GM21390 (cell line): ENCODE results near the gene MEGF6.

Experiments
- ATAC-seq: cut with Tn5 transposase; IDR thresholded peaks from one replicate; pipeline ENCODE4 v1.9.1; 2021; ENCODE audit not compliant: unreplicated experiment

The MEGF6 gene

DNA sequence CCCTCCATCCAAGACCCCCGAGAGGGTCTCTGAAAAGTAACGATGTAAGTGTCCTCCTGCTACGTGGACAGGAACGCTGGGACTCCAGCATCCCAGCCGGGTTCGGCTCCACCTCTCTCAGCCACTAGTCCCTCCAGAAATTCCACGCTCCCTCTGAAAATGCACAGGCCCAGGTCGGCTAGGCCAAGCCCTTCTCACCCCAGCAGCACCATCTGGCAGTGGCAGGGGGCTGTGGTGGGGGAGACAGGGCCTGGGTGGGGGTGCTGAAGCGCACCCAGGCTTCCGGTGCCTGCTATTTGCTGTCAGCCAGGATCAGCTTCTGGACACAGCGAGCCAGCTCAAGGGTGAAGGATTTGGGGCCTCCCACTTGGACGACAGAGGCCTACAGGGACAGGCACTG lies 83.5 kb downstream of the MEGF6 start:
- ATAC-seq = no peak

DNA sequence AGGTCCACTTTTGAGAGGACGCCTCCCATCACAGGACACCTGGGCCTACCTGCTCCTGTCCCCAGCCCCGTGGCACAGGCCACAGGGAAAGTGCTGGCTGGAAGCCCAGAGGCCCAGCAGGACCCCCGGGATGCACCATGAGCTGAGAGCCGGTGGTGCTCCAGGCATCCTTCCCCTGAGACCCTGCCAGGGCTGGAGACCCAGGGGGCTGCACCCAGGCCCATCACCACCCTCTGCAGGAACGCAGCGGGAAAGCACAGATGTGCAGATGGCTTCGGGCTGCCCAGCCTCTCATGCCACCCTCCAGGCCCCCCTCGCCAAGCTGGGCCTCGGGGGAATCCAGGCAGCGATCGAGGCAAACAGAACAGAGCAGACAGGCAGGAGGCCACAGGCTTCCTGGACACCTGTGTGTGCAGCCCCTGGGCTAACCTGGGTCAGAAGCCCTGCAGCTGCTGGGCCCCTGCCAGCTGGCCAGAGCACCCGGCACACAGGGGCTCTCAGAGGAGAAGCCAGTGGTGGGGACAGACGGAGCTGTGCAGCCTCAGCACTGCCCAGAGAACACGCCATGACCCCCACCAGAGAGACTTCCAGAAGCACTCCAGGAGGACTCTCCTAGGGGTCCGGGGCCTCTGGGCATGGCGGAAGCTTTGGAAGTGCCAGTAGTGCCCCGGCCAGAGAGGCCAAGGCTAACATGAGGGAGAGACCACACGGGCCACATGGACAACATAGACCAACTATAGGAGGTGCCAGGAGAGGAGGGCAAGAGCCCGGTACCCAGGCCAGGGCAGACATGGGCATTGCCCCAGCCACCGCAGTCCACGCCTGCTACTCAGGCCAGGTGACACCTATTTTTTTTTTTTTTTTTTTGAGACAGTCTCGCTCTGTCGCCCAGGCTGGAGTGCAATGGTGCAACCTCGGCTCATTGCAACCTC lies 85.5 kb downstream of the MEGF6 start:
- ATAC-seq = no peak

DNA sequence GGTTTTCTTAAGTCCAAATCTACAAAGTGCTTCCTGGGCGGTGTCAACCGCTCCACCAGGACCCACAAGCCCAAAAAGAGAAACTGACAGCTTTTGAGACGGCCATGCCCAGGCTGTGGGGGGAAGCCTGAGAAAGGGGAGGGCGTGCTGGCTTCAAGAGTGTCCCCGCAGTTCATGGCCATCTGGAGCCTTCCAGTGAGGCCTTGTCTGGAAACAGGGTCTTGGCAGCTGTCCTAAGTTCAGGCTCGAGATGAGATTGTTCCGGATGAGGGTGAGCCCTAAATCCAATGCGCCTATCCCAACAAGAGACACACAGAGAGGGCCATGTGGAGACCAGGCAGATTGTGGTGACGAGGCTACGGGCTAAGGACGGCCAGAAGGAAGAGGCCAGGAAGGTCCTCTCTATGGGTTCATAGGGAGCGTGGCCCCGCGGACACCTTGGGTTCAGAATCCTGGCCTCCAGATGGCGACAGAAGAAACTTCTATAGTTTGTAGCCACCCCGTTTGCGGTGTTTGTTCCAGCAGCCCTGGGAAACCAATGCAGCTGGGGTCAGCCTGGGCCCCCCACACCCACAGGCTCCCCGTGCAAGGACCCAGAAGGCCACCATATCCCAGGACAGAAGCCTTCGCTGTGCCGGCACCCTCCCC lies 86.6 kb downstream of the MEGF6 start:
- ATAC-seq = no peak

DNA sequence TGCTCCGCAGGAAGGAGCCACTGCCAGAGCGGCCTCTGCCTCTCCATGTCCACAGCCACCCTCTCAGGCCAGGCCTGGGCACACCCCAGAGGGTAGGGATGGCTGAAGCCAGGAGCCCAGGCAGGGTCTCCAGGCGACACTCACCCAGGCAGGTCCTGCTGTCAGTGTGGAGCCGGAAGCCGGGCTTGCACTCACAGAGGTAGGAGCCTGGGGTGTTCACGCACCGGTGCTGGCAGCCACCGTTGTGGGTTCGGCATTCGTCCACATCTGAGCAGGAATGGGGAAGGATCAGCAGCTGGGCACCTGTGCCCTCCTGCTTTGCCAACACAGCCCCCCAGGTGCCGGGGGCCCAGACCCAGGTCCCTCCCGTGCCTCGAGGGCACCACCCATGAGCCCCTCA lies 87.3 kb downstream of the MEGF6 start:
- no peak for ATAC-seq

DNA sequence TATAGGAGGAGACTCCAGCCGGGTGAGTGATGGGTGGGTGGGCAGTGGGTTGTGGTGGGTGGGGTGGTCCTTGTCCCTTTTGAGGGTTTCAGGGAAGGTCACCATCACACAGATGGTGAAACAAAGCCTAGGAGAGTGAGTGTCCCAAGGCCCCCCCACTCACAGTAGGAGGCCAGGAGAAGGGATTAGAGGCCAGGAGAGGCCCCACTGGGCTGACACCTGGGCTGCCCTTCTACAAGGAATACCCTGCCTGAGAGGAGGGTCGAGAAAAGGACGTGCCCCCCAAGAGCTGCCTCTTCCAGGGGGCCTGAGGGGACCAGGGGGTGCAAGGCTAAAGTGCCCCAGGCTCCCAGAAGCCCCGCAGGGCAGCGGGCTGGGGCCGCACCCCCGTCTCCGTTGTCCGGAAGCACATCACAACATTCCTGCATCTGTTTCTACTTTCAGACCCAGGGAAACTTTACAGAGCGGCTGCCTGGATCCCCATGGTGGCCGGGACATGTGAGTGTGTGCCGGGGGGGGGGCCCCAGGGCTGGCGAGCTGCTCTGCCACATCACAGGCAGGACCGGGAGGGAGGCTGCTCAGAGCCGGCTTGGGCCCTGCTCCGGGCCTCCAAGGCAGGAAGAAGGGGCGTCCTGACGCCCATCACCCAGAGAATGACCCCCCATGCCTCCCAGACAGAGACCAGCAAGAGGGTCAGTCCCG lies 88.6 kb downstream of the MEGF6 start:
- no peak for ATAC-seq

DNA sequence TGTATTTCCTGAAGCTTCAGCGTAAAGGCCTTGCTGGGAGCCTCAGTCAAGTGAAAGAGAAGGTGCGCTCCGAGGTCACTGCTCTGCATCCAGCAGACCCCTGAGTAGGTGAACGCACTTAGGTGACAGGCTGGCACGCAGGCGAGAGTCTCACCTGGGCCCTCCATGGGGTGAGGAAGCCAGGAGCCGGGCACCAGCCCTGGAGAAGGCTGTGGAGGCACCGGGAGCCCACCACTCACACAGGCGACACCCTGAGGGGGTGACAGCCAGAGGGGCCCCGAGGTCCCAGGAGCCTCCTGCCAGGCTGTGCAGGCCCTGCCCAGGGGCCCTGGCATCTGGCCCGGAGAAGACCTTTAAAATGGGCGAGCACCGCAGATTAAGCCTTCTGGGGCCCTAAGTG lies 89.2 kb downstream of the MEGF6 start:
- ATAC-seq = no peak

DNA sequence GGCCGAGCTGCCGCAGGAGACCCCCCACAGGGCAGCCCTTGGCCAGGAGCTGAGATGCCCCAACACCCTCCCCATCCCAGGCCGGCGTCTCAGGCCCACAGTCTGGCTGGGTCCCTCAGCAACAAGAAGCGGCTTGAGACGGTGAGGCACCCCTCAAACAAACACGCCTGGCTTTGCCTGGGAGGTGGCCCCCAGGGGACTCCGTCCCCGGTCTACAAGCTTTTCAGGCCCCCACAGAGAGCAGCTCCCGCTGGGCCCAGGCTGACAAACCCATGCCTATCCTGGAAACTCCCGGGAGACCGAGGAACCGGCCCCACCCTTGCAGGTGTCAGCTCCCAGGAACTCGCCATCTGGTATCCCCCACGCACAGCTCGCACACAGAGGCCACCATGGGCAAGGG lies 89.9 kb downstream of the MEGF6 start:
- no peak for ATAC-seq

DNA sequence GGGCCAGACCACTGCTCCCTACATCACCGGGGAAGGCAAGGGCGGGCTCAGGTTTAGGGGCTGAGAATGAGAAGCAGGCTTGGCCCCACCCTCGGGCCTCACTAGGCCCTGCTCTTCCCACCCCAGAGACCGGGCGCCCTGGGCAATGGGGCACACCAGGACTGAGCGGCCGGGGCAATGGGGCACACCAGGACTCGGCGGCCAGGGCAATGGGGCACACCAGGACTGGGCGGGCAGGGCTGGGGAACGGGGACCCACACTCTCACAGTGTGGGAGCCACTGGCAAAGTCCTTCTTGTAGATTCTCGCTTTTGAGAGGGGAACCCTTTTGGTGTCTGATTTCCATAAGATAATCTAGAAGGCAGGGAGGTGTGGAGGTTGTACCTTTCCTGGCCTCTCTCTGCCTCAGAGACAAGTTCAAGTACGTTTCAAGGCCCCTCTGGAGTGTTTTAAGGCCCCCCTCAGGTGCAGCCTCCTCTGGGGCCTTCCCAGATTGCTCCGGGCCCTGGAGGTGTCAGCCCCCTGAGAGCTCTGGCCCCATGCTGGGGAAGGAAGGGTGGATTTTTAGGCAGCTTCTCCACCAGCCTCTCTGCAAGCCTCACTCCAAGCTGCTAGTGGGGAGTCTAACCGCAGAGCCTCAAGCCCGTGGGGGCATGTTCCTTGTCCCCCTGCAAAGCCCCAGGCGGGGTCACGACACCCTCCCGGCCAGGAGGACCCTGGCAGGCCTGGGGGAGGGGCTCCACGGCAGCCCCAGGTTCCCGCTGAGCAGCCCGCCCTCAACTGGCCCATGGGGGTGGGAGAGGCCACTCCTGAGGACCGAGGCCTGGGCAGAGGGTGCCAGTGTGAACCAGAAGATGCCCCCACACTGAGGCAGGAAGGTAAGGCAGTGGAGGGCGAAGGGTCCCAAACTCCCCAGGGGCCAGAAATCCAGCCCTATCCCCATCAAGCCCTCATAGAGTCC lies 90.6 kb downstream of the MEGF6 start:
- ATAC-seq = no peak

DNA sequence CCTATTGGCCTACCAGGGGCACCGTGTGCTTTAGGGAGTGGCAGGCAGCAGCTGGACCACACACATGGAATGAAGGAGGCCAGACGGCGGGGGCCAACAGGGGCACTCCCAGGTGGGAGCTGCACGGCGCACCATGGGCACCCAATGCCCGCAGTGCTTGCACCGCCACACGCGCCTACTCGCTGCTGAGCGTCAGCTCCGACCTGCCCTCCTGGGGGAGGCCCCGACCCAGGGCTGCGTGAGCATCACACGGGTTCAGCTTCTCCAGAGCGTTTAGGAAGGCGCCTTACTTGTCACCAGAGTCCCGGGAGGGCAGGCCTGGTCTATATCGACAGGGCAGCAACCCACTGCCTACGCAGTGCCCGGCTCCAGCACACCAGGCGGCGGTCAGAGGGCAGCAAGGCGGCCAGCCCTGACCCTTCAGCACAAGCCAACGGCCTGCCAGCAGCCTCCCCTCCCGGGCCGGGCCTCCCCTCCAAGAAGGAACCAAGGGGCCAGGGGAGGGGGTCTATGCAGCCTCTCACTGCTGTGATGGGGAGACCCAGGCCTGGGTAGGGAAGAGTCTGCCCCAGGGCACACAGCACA lies 91.9 kb downstream of the MEGF6 start:
- ATAC-seq = no peak

DNA sequence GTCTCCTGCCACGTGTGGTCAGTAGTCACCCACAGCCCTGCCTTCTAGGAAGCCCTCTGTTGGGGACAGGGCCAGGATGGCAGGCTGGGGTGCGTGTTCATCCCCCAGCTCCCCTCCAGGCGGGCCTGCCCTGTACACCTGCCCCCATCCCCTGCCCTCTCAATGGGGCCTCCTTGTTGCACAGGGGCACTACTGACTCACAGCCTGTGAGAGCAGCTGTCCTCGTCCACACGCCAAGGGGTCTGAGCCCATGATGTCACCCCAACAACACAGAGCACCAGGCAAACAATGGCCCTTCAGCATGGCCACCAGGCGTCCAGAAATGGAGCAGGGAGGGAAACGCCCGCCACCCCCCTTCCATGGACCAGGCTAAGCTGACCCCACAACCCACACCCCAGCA lies 92.6 kb downstream of the MEGF6 start:
- ATAC-seq = no peak

DNA sequence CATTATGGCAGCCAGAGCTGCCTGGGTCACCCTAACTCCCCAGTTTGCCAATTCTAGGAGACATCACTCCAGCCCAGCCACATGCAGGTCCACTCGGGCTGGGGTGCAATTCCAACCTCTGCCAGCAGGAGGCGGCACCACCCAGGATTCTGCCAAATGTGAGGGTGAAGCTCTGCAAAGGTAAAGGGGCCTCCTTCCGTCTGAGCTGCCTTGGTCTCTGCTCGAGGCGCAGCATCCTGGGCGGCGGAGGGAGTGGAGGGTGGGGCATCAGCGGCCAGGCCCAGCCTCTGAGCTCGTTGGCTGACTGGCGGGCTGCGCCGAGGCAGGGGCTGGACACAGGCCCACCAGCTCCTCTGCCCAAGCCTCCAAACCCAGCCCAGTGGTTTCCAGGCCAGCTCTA lies 93.1 kb downstream of the MEGF6 start:
- no peak for ATAC-seq

DNA sequence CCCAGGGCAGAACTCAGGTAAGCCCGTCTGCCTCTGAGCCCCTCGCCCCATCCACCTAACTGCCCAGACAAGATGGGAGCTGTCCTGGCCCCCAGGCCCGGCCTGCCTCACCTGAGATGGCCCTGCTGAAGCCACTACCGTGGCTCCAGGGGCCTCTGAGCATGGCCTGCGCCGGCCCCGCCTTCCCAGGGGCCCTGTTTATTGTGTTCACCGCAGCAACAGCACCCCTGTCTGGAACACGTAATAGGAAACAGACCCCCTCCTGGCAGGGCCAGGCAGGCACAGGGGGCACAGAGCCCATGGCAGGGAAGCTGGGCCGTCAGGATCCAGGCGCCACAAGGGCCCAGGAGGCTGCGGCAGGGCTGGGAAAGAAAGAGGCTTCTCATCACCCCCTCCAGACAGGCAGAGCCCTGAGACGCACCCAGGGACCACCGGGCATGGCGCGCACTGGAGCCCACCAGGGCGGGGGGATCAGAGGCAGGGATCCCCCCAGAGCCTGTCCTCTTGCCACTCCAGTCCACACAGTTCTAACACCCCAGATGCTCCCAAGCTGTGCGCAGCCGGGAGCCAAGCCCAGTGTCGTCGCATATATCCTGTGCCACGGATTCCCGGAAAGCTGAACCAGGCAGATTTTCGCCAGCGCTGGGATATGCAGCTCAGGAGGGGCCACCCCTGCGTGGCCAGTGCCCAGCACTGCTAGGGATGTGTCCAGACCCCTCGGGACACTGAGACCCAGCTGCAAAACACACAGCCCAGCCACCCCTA lies 94.2 kb downstream of the MEGF6 start:
- ATAC-seq = no peak

DNA sequence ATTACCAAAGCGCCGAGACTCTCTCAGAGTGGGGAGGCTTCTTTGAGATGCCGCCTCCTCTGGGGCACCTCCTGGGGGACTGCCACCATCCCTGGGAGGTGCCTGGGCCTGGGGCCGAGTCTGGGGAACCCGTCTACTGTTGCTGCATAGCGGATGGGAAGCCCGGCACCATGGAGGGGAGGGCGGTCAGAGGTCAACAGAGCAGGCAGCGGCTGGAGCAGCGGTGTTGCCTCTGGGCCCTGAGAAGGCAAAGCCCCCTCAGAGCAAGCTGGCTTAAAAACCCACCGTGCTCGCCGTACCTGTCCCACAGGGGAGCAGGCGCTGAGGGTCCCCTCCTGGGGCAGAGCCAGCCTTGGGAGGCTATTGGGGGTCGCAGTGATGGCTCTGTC lies 94.8 kb downstream of the MEGF6 start:
- ATAC-seq = no peak

DNA sequence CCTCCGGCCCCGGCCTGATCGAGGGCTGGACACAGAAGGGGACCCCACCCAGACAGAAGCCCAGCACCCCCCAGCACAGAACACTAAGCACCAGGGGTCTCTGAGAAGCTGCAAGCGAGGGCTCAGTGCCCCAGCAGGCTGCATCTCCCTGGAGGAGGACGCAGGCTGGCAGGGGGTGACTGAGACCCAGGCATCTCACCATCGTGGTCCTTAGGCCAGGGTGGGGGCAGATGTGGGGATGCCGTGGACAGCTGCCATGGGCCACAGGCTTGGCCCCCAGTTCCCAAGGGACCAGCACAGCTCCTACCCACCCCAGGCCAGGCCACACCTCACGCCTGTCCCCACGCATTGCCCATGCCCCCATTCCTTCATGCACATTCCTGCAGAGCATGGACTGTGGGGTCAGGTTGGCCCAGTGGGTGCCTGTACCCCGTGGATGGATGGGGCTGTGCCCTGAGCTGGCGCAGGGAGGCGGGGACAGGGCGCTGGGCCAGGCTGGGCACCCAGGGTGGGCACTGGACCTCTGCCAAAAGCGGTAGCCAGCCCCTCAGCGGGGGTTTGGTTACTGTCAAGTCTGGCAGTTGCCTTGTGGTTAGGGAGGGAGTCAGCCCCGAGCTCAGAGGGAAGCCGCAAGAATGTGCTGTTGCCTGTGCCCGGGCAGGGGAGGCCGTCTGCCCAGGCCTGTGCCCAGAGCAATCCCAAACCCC lies 95.4 kb downstream of the MEGF6 start:
- no peak for ATAC-seq

DNA sequence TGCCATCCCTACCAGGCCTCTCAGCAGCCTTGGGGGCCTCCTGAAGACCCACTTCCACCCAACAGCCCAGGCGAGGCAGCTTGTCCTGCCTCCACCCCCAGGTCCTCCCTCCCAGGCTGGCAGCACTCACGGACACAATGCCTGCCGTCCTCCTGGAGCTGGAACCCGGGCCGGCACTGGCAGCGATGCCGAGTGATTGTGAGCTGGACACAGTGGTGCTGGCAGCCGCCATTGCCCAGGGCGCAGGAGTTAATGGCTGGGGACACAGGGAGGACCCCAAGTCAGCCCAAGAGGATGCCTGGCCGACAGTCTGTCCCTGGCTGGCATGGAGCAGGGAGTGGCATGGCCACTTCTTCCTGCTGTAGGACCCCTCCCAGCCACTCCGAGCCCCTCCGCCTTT lies 96.0 kb downstream of the MEGF6 start:
- ATAC-seq = no peak

DNA sequence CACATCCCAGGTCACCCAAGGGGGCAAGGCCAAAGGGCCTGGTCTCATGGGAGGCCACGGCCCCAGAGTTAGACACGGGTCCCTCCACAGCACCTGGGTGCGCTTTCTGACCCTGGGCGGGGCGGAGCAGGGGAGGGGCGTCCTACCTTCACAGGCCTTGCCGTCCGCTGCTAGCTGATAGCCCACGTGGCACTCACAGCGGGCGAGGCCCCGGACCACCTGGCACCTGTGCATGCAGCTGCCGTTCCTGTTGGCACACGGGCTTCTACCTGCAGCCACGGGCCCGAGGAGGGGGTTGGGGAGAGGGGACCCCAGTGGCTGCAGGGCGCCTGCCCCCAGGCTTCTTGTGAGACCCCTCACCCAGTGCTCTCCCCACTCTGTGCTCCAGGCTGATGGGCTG lies 96.9 kb downstream of the MEGF6 start:
- no peak for ATAC-seq

DNA sequence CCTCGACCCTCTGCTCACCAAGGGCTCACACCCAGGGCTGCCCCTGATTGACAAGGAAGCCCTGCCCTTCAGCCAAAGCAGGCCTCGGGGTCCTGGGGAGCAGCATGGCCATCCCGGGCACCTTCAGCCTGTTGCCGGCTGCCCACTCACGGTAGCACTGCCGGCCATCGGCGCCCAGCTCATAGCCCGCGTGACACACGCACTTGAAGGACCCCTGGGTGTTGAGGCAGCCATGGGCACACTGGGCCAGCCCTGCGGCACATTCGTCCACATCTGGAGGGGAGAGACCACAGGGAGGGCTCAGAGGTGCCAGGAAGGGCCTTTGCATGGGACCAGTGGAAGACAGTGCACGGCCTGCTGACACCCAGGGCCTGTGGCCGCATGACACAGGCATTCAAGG lies 99.5 kb downstream of the MEGF6 start:
- no peak for ATAC-seq

DNA sequence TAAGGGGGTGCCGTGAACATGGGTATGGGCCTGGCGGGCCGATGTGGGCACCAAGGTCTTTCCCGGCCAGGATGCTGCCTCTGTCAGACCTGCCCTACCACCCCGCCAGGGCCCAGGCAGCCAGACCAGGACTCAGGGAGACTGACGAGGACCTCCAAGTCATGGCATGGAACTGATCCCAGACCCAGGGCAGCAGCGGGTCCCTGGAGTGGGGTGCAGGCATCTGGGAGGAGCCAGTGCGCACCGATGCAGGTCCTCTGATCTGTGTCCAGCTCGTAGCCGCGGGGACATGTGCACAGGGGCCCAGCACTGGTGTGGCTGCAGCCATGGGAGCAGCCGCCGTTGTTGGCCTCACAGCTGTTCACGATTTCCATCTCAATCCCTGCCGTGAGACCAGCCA lies 100.0 kb downstream of the MEGF6 start:
- no peak for ATAC-seq

DNA sequence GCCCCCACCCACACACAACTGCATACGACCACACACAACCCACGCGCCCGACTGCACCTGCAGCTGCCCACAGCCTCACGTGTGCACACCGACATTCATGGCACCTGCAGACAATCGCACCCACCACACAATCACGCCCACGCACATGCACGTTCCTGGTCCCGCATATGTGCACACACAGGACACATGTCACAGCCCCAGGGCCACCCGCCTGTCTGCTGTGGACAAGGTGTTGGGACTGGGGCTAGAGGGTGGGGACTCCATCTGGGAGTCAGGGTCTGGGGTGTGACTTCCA lies 100.4 kb downstream of the MEGF6 start:
- ATAC-seq = no peak
